ENCODE results near the gene TSPEAR. TPM values are rescaled to one million over a fixed set of nuclear protein-coding genes. Genes with fewer than 3 reads are reported as not detected.
"Not testable (repeated sequence)": the region's sequence is repeated elsewhere in the genome, so short reads cannot be mapped to it uniquely, and the experiment has no call there.

The TSPEAR gene
- polyA plus RNA-seq, 1 of the 3 experiments (the other 2 are of a cell fraction) = 0.08 TPM

DNA sequence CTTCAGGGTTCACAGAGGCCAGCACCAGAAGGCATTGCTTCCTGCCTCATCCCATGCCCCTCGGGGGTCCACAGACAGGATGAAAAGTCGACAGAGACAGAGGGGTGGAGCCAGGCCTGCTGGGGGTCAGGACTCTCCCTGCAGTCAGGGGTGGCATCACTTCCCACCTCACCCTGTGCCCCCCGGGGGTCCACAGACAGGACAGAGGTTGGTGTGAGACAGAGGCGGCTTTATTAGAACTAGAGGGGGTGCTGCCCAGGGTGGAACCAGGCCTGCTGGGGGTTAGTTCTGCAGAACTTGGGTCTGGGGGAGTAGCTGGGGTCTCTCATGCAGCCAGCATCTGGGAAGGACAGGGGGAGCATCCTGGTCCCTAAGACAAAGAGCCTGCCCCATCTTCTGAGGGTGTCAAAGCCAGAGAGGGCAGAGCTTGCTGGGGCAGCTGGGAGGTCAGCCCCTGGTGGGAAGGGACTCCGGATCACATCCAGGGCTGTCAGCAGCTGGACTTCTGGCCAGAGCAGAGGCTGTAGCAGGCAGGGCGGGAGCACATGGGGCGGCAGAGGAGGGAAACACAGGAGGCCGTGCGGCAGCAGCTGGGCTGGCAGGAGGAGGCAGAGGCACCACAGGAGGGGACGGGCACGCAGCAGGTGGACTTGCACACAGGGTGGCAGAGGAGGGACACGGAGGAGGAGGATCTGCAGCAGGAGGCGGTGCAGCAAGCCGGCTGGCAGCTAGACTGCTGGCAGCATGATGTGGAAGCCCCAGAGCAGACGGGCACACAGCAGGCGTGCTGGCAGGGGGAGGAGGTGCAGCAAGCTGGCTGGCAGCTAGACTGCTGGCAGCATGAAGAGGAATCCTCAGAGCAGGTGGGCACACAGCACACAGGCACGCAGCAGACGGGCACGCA is 120.2 kb downstream of the TSPEAR start:
- CTCF ChIA-PET; H4K20me1 ChIP-seq (ENCODE audit: insufficient read depth); H3K4me1 ChIP-seq (ENCODE audit: control insufficient read depth in 1 of 2, insufficient read depth in 2 of 2, low read depth in 1 of 2, low read length in 1 of 2); H3F3A ChIP-seq (replicated peaks; ENCODE audit: insufficient read depth); H2AFZ ChIP-seq (ENCODE audit: low read depth); H3K27ac ChIP-seq (ENCODE audit: low read depth in 2 of 2, low read length in 1 of 2); H3K9ac ChIP-seq; H3K4me3 ChIP-seq (ENCODE audit: low read depth in 2 of 2, low read length in 1 of 2); H3K79me2 ChIP-seq (ENCODE audit: insufficient read depth); H3K9me3 ChIP-seq; H3K36me3 ChIP-seq (replicated peaks in 1 of 2; ENCODE audit: control insufficient read depth in 1 of 2, insufficient read depth in 2 of 2, low read length in 1 of 2); DNase-seq; H3K9me2 ChIP-seq; H3K4me2 ChIP-seq; POLR2A ChIA-PET; H3K27me3 ChIP-seq (ENCODE audit: insufficient read depth): not testable (repeated sequence)
- 22% methylated on average over 12 of the region's 19 CpGs for WGBS (ENCODE audit: low lambda C conversion rate)

DNA sequence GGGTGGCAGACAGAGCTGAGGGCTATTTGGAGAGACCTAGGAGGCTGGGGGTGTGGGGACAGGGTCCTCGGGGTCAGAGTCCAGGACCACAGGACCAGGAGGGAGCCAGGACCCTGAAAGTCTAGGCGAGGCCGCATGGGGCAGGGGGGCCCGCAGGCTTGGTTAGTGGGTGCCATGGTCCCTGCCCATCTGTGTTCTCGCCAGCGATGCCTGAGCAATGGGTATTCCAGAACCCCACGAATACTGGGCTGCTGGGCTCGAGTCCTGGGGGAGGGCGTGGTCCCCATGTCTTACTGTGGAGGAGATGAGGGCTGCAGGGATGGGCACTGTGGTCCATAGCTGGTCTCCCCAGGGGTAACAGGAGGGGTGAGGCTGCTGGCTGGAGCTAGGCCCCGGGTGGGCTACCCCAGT is 121.1 kb downstream of the TSPEAR start:
- ChIA-PET POLR2A (no interaction called here), CTCF (no interaction called here)
- no peak overlapping the region for H3K9ac ChIP-seq
- DNase-seq = no peak
- TF ChIP-seq POLR2AphosphoS5 (IDR thresholded peaks at IDR 0.05; ENCODE audit: low read depth, low read length) = no peak
- no peak for TF ChIP-seq SIN3A (IDR thresholded peaks at IDR 0.05; ENCODE audit: borderline replicate concordance, low read depth, low read length)
- TF ChIP-seq, protein P1, sequence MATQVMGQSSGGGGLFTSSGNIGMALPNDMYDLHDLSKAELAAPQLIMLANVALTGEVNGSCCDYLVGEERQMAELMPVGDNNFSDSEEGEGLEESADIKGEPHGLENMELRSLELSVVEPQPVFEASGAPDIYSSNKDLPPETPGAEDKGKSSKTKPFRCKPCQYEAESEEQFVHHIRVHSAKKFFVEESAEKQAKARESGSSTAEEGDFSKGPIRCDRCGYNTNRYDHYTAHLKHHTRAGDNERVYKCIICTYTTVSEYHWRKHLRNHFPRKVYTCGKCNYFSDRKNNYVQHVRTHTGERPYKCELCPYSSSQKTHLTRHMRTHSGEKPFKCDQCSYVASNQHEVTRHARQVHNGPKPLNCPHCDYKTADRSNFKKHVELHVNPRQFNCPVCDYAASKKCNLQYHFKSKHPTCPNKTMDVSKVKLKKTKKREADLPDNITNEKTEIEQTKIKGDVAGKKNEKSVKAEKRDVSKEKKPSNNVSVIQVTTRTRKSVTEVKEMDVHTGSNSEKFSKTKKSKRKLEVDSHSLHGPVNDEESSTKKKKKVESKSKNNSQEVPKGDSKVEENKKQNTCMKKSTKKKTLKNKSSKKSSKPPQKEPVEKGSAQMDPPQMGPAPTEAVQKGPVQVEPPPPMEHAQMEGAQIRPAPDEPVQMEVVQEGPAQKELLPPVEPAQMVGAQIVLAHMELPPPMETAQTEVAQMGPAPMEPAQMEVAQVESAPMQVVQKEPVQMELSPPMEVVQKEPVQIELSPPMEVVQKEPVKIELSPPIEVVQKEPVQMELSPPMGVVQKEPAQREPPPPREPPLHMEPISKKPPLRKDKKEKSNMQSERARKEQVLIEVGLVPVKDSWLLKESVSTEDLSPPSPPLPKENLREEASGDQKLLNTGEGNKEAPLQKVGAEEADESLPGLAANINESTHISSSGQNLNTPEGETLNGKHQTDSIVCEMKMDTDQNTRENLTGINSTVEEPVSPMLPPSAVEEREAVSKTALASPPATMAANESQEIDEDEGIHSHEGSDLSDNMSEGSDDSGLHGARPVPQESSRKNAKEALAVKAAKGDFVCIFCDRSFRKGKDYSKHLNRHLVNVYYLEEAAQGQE (IDR thresholded peaks at IDR 0.05; ENCODE audit: low read depth, low read length) = no peak
- no peak for TF ChIP-seq SMC3 (IDR thresholded peaks at IDR 0.05; ENCODE audit: low read depth, low read length)
- TF ChIP-seq YY1 (IDR thresholded peaks at IDR 0.05; ENCODE audit: low read depth) = no peak
- no peak for TF ChIP-seq EP300 (IDR thresholded peaks at IDR 0.05; ENCODE audit: borderline replicate concordance in 1 of 2, low read depth in 1 of 2, low read length in 1 of 2)
- no peak for TF ChIP-seq FOSL2 (IDR thresholded peaks at IDR 0.05; ENCODE audit: borderline replicate concordance, low read depth)
- TF ChIP-seq CHD2 (IDR thresholded peaks at IDR 0.05; ENCODE audit: low read length, partially characterized antibody) = no peak
- no peak for TF ChIP-seq GABPA (IDR thresholded peaks at IDR 0.05; ENCODE audit: low read depth)
- TF ChIP-seq GATA2 (CRISPR knock-in tag; IDR thresholded peaks at IDR 0.05) = no peak
- TF ChIP-seq MEF2A (IDR thresholded peaks at IDR 0.05; ENCODE audit: borderline replicate concordance, low read depth) = no peak
- no peak for TF ChIP-seq NRF1 (IDR thresholded peaks at IDR 0.05; ENCODE audit: low read depth, low read length)
- TF ChIP-seq, protein P2, sequence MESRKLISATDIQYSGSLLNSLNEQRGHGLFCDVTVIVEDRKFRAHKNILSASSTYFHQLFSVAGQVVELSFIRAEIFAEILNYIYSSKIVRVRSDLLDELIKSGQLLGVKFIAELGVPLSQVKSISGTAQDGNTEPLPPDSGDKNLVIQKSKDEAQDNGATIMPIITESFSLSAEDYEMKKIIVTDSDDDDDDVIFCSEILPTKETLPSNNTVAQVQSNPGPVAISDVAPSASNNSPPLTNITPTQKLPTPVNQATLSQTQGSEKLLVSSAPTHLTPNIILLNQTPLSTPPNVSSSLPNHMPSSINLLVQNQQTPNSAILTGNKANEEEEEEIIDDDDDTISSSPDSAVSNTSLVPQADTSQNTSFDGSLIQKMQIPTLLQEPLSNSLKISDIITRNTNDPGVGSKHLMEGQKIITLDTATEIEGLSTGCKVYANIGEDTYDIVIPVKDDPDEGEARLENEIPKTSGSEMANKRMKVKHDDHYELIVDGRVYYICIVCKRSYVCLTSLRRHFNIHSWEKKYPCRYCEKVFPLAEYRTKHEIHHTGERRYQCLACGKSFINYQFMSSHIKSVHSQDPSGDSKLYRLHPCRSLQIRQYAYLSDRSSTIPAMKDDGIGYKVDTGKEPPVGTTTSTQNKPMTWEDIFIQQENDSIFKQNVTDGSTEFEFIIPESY (IDR thresholded peaks at IDR 0.05; ENCODE audit: borderline replicate concordance, low read depth) = no peak
- no peak for TF ChIP-seq NFIC (IDR thresholded peaks at IDR 0.05; ENCODE audit: borderline replicate concordance)
- TF ChIP-seq RCOR1 (IDR thresholded peaks at IDR 0.05; ENCODE audit: low read length) = no peak
- TF ChIP-seq FOXM1 (IDR thresholded peaks at IDR 0.05; ENCODE audit: low read depth) = no peak
- TF ChIP-seq, protein P3, sequence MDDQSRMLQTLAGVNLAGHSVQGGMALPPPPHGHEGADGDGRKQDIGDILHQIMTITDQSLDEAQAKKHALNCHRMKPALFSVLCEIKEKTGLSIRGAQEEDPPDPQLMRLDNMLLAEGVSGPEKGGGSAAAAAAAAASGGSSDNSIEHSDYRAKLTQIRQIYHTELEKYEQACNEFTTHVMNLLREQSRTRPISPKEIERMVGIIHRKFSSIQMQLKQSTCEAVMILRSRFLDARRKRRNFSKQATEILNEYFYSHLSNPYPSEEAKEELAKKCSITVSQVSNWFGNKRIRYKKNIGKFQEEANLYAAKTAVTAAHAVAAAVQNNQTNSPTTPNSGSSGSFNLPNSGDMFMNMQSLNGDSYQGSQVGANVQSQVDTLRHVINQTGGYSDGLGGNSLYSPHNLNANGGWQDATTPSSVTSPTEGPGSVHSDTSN (IDR thresholded peaks at IDR 0.05) = no peak
- no peak for TF ChIP-seq TCF12 (IDR thresholded peaks at IDR 0.05)
- TF ChIP-seq RFX5 (IDR thresholded peaks at IDR 0.05; ENCODE audit: low read length) = no peak
- no peaks in the 10 kb centered on the region for H3F3A ChIP-seq (replicated peaks; ENCODE audit: insufficient read depth)
- H3K79me2 ChIP-seq (ENCODE audit: insufficient read depth) = no peaks in the 10 kb centered on the region
- no peak overlapping the region for H2AFZ ChIP-seq (ENCODE audit: low read depth)
- WGBS (ENCODE audit: low lambda C conversion rate) = 41% methylated on average over 4 of the region's 10 CpGs
- H3K4me2 ChIP-seq = no peak overlapping the region
- no peak overlapping the region for H3K4me3 ChIP-seq (ENCODE audit: low read depth in 2 of 2, low read length in 1 of 2)
- H3K9me2 ChIP-seq = no peaks in the 10 kb centered on the region
- peaks cover 0 to 2% of the 10 kb centered on the region in 2 experiments; a peak in 1 of 4 replicates for H3K4me1 ChIP-seq (ENCODE audit: control insufficient read depth in 1 of 2, insufficient read depth in 2 of 2, low read depth in 1 of 2, low read length in 1 of 2)
- H3K27ac ChIP-seq (ENCODE audit: low read depth in 2 of 2, low read length in 1 of 2) = no peak overlapping the region
- H3K36me3 ChIP-seq (replicated peaks in 1 of 2; ENCODE audit: control insufficient read depth in 1 of 2, insufficient read depth in 2 of 2, low read length in 1 of 2) = no peaks in the 10 kb centered on the region
- H4K20me1 ChIP-seq (ENCODE audit: insufficient read depth) = no peaks in the 10 kb centered on the region
- H3K9me3 ChIP-seq = no peaks in the 10 kb centered on the region
- peaks cover 8% of the 10 kb centered on the region for H3K27me3 ChIP-seq (ENCODE audit: insufficient read depth)

Data from SK-N-SH (cell line).